Activated naive CD8-positive, alpha-beta T cell treated with anti-CD3 and anti-CD28 coated beads for 36 hours (primary cell): ENCODE data around the gene CORO1C. TPM values are rescaled to one million over a fixed set of nuclear protein-coding genes. Genes with fewer than 3 reads are reported as not detected.
A peak's percentile ranks its signal among the peaks of the same experiment; 100 is the strongest.

ENCODE experiments used
- DNase-seq: peaks from one replicate; pipeline ENCODE4 v3.0.0; 2021
- H3K27ac Mint-ChIP-seq: one replicate; pipeline ENCODE4 v1.8.0; 2022; ENCODE audit warnings: mild to moderate bottlenecking, moderate library complexity, mixed read lengths
- H3K27me3 Mint-ChIP-seq: one replicate; pipeline ENCODE4 v1.8.0; 2022; ENCODE audit warnings: mild to moderate bottlenecking, mixed read lengths
- H3K36me3 Mint-ChIP-seq: one replicate; pipeline ENCODE4 v1.8.0; 2021; ENCODE audit warnings: mild to moderate bottlenecking, mixed read lengths
- H3K4me1 Mint-ChIP-seq: one replicate; pipeline ENCODE4 v1.8.0; 2021; ENCODE audit warnings: mixed read lengths
- H3K4me3 Mint-ChIP-seq: one replicate; pipeline ENCODE4 v1.8.0; 2022; ENCODE audit warnings: mild to moderate bottlenecking, moderate library complexity, mixed read lengths
- H3K9me3 Mint-ChIP-seq: one replicate; pipeline ENCODE4 v1.8.0; 2022; ENCODE audit warnings: mixed read lengths
- total RNA-seq, 2 experiments: library from RNA; stranded (reverse); gene quantifications; one replicate each; pipeline ENCODE4 v1.2.3, GENCODE V29; 2021

The CORO1C gene
- total RNA-seq, 2 experiments from 2014 or later = 87.4 to 90.6 TPM

GRCh38 chr12:108686780-108687179 is 44.5 kb downstream of the CORO1C start:
- H3K4me1 Mint-ChIP-seq = peaks cover 46% of the 10 kb centered on the region

DNA sequence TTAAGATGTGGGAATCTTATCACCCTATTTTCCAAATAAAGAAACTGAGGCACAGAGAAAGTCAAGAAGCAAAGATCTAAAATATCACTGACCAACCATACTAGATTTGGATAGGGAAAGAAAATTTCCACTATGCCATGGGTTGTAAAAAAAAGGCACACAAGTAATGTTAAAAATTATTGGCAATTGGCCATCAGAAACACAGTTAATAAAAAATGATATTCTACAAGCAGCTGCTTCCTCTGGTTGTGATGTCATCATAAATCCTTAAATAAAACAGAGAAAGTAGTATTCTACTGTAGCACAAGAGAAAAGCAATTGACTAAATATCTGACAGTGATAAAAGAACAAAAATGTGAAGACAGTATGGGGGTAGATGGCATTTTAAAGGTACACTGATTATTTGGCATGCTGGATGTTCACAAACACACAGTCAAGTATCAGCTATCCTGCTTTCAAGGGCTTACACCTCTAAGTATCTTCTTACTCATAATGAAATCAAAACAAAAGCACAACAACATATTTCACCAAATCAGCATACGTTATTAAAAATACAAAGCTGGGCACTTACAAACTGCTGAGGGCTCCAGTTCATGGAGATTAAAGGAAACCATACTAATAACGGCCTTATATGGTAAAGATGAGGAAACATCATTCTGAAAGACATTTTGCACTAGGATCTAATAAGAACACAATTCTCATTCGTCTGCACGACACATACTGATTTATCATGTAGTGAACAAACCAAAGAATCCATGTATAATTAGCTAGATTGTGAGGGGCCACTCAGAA is 45.7 kb downstream of the CORO1C start:
- DNase-seq = no peak
- H3K4me3 Mint-ChIP-seq = no peak overlapping the region
- H3K4me1 Mint-ChIP-seq = peaks cover 37% of the 10 kb centered on the region
- H3K36me3 Mint-ChIP-seq = peaks cover 1% of the 10 kb centered on the region
- no peak overlapping the region for H3K27ac Mint-ChIP-seq
- no peaks in the 10 kb centered on the region for H3K27me3 Mint-ChIP-seq
- H3K9me3 Mint-ChIP-seq = no peaks in the 10 kb centered on the region

More at GRCh38 chr12:108686780-108687179, 44.5 kb downstream of the CORO1C start:
- DNase-seq = no peak
- no peaks in the 10 kb centered on the region for H3K27me3 Mint-ChIP-seq
- peaks cover 1% of the 10 kb centered on the region for H3K36me3 Mint-ChIP-seq
- H3K27ac Mint-ChIP-seq = no peak overlapping the region
- H3K4me3 Mint-ChIP-seq = no peak overlapping the region
- no peaks in the 10 kb centered on the region for H3K9me3 Mint-ChIP-seq

DNA sequence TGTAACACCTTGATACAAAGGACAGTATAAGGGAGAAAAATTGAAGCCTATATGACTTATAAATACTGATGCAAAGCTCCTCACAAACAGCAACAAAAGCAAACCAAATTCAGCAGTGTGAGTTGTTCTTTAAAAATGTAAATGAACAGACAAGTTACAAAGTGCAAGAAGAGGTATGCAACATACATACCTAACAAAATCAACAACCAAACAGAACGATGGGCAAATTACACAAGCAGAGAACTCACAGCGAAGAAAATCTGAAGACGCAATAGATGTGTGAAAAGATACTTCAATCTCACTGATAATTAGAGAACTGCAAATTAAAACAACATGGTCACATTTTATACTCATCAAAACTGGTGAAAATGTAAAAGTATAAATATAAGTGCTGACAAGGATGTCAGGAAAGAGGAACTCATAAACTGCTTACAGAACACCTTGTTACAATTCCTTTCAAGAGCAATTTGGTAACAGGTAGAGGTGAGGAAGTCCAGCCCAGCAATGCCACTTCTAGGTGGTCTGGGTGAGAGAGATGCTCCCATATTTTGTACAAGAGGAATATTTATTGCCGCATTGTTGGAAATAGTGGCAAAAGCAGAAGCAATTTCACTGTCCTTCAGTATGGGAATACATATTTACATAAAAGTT is 47.3 kb downstream of the CORO1C start:
- DNase-seq = no peak
- Mint-ChIP-seq H3K36me3 (no peaks in the 10 kb centered on the region), H3K4me3 (no peak overlapping the region), H3K27ac (no peak overlapping the region), H3K4me1 (peaks cover 21% of the 10 kb centered on the region), H3K9me3 (no peaks in the 10 kb centered on the region), H3K27me3 (no peaks in the 10 kb centered on the region)

- Mint-ChIP-seq H3K4me3 (no peak overlapping the region), H3K27me3 (no peaks in the 10 kb centered on the region), H3K4me1 (peaks cover 14% of the 10 kb centered on the region), H3K9me3 (no peaks in the 10 kb centered on the region), H3K36me3 (peaks cover 6% of the 10 kb centered on the region), H3K27ac (no peak overlapping the region)
- DNase-seq = no peak
Measured at GRCh38 chr12:108681317-108681716, 50.0 kb downstream of the CORO1C start.

GRCh38 chr12:108679106-108679681 is 52.1 kb downstream of the CORO1C start:
- H3K9me3 Mint-ChIP-seq = no peaks in the 10 kb centered on the region
- DNase-seq = no peak
- no peak overlapping the region for H3K4me3 Mint-ChIP-seq
- no peaks in the 10 kb centered on the region for H3K27me3 Mint-ChIP-seq
- peaks cover 7% of the 10 kb centered on the region for H3K4me1 Mint-ChIP-seq
- peaks cover 12% of the 10 kb centered on the region for H3K36me3 Mint-ChIP-seq
- H3K27ac Mint-ChIP-seq = no peak overlapping the region

- H3K27ac Mint-ChIP-seq = peak overlapping the region; percentile 35
- no peak for DNase-seq
- H3K4me3 Mint-ChIP-seq = no peak overlapping the region
- H3K9me3 Mint-ChIP-seq = no peaks in the 10 kb centered on the region
- peaks cover 7% of the 10 kb centered on the region for H3K4me1 Mint-ChIP-seq
- H3K36me3 Mint-ChIP-seq = peaks cover 13% of the 10 kb centered on the region
- no peaks in the 10 kb centered on the region for H3K27me3 Mint-ChIP-seq
Measured at GRCh38 chr12:108678104-108678730, 53.1 kb downstream of the CORO1C start.

DNA sequence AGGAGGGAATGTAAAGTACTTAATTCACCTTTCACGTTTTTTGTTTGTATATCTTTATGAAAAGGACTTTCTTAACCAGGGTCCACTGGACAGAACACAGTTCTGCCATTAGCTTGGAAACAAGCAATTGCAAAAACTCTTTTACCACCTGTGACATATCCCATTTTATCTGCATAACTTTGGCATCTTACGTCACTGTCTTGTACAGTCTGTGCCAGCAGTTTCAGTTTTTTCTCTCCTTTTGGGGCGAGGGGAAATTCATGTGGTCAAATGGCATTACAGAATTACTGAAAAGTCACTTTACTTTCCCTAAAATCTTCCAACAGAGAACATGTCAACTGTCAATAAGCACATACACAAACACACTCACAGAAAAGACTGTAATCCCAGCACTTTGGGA is 53.9 kb downstream of the CORO1C start:
- H3K4me3 Mint-ChIP-seq = no peak overlapping the region
- H3K27me3 Mint-ChIP-seq = no peaks in the 10 kb centered on the region
- no peaks in the 10 kb centered on the region for H3K9me3 Mint-ChIP-seq
- no peak for DNase-seq
- H3K4me1 Mint-ChIP-seq = peaks cover 7% of the 10 kb centered on the region
- peaks cover 13% of the 10 kb centered on the region for H3K36me3 Mint-ChIP-seq
- no peak overlapping the region for H3K27ac Mint-ChIP-seq

DNA sequence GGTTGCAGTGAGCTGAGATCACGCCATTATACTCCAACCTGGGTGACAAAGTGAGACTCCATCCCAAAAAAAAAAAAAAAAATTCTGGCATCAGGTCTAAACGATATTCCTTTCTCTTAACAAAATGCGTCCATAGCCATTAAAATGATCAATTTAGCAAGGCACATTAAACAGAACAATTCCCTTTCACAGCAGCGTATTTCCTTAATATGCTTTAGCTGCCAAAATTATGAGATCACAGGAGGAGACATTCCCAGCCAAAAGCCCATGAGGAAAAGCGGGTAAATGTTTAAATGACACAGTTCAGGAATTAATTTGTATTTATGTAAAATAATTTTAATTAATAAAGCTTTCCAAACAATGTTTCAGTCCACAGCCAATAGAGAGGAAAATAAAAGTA is 54.6 kb downstream of the CORO1C start:
- no peak overlapping the region for H3K4me3 Mint-ChIP-seq
- DNase-seq = no peak
- peaks cover 4% of the 10 kb centered on the region for H3K4me1 Mint-ChIP-seq
- H3K36me3 Mint-ChIP-seq = peaks cover 16% of the 10 kb centered on the region
- no peak overlapping the region for H3K27ac Mint-ChIP-seq
- H3K27me3 Mint-ChIP-seq = no peaks in the 10 kb centered on the region
- H3K9me3 Mint-ChIP-seq = no peaks in the 10 kb centered on the region

GRCh38 chr12:108675792-108676191 is 55.5 kb downstream of the CORO1C start:
- Mint-ChIP-seq H3K4me3 (no peak overlapping the region), H3K27me3 (no peaks in the 10 kb centered on the region), H3K4me1 (peaks cover 4% of the 10 kb centered on the region), H3K9me3 (no peaks in the 10 kb centered on the region), H3K36me3 (peaks cover 16% of the 10 kb centered on the region), H3K27ac (no peak overlapping the region)
- no peak for DNase-seq

DNA sequence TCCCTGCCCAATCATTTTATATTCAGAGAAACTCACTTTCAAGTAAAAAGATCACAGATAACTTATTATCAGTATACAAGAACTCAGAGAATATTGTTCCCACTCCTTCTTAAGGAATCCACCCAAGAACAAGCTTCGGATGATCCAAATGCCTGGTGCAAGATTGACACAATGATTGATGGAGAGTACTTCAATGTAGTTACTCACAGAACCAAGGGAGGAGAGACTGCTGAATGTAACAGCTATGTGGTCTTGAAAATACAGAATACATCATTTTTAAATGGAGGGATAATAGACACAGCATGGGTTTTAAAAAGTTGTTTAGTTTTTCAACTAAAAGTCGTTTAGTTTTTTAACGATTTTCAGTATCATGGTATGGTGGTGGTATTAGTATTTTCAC is 59.3 kb downstream of the CORO1C start:
- peaks cover 13% of the 10 kb centered on the region for H3K36me3 Mint-ChIP-seq
- H3K27ac Mint-ChIP-seq = no peak overlapping the region
- no peaks in the 10 kb centered on the region for H3K27me3 Mint-ChIP-seq
- no peaks in the 10 kb centered on the region for H3K4me1 Mint-ChIP-seq
- DNase-seq = no peak
- H3K4me3 Mint-ChIP-seq = no peak overlapping the region
- H3K9me3 Mint-ChIP-seq = no peaks in the 10 kb centered on the region

GRCh38 chr12:108671110-108671509 is 60.2 kb downstream of the CORO1C start:
- Mint-ChIP-seq H3K27ac (no peak overlapping the region), H3K4me3 (no peak overlapping the region)

DNA sequence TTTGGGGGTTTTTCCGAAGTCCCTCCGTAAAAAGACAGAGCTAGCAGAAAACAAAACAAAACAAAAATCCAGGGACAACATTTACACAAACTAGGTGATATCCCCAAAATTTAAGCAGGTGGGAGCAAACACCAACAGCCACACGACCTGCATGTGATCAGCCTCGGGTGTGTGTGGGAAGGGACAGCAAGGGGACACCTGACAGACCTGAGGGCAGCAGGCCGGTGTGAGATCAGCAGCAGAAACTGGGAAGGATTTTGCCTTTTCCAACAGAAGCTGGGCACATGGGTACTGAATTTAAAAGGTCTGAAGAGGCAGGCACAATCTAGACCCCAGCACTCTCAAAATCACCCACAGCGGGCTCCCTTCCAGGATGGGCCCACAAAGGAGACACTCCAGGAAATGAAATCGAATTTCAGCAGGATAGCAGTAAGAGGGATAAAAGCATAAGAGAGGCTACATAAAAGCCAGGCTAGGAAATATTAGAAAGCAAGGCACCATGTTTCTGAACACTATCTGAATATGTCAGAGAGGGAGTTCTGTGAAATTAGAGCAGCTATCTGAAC is 61.2 kb downstream of the CORO1C start:
- no peak overlapping the region for H3K27ac Mint-ChIP-seq
- peaks cover 2% of the 10 kb centered on the region for H3K4me1 Mint-ChIP-seq
- DNase-seq = no peak
- no peaks in the 10 kb centered on the region for H3K9me3 Mint-ChIP-seq
- H3K27me3 Mint-ChIP-seq = no peaks in the 10 kb centered on the region
- H3K4me3 Mint-ChIP-seq = no peak overlapping the region
- H3K36me3 Mint-ChIP-seq = peaks cover 4% of the 10 kb centered on the region

More at GRCh38 chr12:108671110-108671509, 60.2 kb downstream of the CORO1C start:
- no peak for DNase-seq
- Mint-ChIP-seq H3K36me3 (peaks cover 10% of the 10 kb centered on the region), H3K4me1 (no peaks in the 10 kb centered on the region), H3K9me3 (no peaks in the 10 kb centered on the region), H3K27me3 (no peaks in the 10 kb centered on the region)

DNA sequence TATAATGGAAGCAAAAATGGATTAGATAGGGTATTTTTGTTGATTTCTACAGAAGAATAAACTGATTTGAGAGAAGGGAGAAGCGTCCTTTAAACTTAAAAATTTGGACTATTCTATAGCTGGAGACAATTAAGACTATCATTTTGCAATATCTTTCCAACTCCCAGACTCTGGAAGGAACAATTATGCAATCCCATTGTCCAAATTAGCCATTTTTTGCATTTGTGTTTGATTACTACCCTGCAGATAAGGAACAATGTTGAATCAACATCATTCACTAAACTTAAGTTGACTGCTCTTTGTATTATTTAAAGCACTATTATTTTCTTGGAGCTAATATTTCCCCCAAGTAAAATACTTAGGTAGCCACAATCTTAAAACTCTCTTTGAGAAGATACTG is 62.8 kb downstream of the CORO1C start:
- peaks cover 16% of the 10 kb centered on the region for H3K4me1 Mint-ChIP-seq
- H3K9me3 Mint-ChIP-seq = no peaks in the 10 kb centered on the region
- no peak overlapping the region for H3K4me3 Mint-ChIP-seq
- H3K27ac Mint-ChIP-seq = no peak overlapping the region
- H3K27me3 Mint-ChIP-seq = no peaks in the 10 kb centered on the region
- DNase-seq = no peak
- H3K36me3 Mint-ChIP-seq = peaks cover 3% of the 10 kb centered on the region

GRCh38 chr12:108668063-108668462 is 63.3 kb downstream of the CORO1C start:
- DNase-seq = no peak
- peaks cover 3% of the 10 kb centered on the region for H3K36me3 Mint-ChIP-seq
- no peaks in the 10 kb centered on the region for H3K9me3 Mint-ChIP-seq
- no peak overlapping the region for H3K27ac Mint-ChIP-seq
- peaks cover 19% of the 10 kb centered on the region for H3K4me1 Mint-ChIP-seq
- H3K4me3 Mint-ChIP-seq = no peak overlapping the region
- no peaks in the 10 kb centered on the region for H3K27me3 Mint-ChIP-seq

GRCh38 chr12:108667349-108667748 is 64.0 kb downstream of the CORO1C start:
- Mint-ChIP-seq H3K4me1 (peaks cover 19% of the 10 kb centered on the region), H3K27me3 (no peaks in the 10 kb centered on the region), H3K36me3 (peaks cover 3% of the 10 kb centered on the region), H3K4me3 (no peak overlapping the region), H3K27ac (no peak overlapping the region), H3K9me3 (no peaks in the 10 kb centered on the region)
- DNase-seq = no peak
